Activated gamma-delta T cell treated with anti-CD3 and anti-CD28 coated beads, Interleukin-2, amount 50 U/mL, for 16 hours (primary cell): ENCODE data around the gene PDPK1.
A peak's percentile ranks its signal among the peaks of the same experiment; 100 is the strongest.

Experiments used
- DNase-seq: peaks from one replicate; pipeline ENCODE4 v3.0.0-alpha.2; 2020; ENCODE audit warnings: low read depth

Gene PDPK1

DNA sequence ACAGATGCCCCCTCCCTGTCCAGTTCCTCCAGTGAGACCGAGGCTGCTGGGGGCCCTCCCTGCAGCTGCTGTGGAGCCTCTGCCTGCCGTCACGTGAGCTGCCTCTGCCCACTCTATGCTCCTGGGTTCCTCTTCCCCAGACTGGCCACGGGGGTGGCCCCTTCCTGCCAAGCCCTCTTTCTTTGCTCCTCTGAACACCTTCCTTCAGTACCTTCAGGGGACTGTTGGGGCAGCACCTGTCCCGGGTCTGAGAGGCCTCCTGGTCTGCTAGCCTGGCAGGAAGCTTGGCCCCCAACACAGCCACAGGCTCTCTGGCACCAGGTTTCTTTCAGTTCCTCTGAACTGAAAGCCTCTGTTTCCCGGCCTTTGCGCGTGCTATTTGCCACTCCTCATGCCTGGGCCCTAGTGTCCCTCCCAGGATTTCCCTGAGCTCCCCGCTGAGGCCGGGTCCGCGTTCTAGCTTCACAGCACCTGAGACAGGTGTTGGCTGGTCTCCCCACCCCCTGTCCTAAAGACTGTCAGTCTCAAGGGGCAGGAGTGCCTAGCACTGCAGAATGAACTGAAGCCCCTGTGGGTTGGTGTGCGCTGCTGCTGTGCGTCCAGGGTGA lies 30.7 kb upstream of the PDPK1 start:
- no peak for DNase-seq

DNA sequence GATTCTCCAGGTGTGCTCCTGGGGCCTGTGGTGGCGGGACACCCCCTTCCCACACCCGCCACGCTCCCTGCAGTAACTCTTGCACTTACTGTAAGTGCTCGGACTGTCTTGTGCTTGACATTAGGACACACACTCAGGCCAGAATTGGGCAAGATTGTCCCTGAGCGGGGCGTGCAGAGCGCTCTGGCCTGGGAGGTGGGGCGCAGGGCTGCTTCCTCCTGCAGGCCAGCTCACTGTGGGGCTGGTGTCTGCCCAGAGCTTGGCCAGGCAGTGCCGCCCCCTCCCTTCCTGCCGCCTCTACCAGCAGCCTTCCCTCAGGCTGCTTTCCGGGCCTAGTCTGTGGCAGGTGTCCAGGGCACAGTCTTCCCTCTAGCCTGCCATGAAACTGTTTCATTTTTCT lies 30.2 kb upstream of the PDPK1 start:
- DNase-seq = no peak

GRCh38 chr16:2508722-2509400 lies 29.0 kb upstream of the PDPK1 start:
- no peak for DNase-seq

DNA sequence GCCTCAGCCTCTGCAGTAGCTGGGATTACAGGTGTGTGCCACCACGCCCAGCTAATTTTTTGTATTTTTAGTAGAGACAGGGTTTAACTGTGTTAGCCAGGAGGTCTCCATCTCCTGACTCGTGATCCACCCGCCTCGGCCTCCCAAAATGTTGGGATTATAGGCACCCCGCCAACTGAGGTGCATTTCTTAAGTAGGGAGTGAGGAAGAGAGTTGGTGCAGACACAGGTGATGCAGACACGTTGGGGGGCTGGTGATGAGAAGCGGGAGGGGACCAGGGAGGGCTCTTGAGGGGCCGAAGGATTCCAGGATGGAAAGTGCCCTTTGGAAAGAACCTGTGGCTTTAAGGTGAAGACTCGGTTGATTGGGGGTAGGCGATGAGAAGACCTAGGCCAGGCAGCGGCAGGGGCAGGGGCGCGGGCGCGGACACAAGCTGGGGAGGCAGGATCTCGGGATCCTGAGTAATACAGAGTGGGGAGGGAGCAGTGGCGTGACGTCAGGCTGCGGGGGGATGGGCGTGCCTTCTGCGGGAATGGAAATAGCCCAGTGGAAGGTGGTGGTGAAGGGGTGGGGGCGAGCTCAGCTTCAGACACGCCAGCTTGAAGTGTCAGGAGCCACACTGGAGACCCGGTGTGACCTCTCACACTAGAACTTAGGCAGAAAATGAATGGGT lies 26.6 kb upstream of the PDPK1 start:
- DNase-seq = no peak

- DNase-seq = no peak
These were observed 25.7 kb upstream of the PDPK1 start for GRCh38 chr16:2511996-2512734.

DNA sequence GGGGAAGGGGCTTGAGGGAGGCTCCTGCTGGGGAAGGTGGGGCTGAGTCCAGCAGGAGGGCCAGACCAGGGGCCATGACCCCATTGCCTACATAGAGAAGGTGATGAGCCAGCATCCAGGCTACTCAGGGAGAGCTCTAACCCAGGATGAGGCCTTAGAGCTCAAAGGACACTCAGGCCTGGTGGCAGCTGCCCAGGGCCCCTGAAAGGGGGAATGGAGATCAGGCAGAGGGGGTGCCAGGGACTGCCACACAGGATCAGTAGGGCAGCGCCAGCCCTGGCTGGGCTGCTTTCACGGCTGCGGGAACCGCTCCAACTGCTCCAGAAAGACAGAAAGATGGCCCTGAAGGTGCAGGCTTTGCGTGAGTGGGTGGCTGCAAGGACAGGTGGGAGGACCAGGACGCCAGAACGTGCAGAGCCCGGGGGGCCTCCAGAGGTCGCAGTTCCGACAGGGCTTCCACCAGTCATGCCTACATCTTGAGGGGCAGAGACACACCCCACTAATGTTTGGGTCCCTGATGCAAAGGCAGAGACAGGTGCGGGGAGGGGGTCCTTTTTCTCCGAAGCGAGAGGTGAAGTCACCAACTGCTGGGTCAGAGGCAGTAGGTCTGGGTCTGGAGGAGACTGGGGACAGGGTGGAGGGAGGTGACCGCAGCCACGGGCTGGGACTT lies 25.0 kb upstream of the PDPK1 start:
- DNase-seq = no peak

DNA sequence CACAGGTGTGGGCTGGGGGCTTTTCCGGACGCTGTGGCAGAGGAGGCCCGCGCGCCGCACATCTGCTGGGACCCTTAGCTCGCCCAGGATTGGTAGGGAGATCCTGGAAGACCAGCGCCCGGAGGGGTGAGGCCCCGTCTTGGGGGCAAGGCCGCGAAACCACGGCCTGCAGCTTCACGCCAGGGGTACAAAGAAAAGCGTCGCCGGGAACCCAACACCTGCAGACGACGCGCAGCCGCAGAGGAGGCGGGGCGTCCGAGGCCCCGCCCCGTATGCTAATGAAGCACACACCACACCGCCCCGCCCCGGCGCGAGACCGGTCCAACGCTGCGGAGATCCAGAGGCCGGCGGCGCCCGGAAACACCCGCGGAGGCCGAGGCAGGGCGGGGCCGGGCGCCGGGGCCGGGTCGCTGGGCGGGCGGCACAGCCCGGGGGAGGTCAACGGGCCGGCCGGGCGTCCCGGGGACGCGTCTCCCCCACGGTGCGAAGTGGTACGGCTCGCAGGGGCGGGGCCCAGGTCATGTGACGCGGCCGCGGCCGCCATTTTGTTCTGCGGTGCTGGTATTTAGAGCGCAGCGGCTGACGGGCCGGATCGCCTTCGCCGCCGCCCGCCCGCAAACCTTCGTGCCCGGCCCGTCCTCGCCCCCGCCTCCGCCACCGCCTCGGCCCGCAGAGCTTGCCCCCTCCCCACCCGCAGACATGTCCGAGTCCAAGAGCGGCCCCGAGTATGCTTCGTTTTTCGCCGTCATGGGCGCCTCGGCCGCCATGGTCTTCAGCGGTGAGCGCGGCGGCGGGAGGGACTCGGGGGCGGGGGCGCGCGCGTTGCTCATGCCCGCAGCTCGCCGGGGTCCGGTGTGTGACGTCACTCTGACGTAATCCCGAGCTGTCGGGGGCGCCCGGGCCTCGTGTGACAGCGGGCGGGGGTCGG lies 24.2 kb upstream of the PDPK1 start, which contains the start of gene ATP6V0C:
ATP6V0C (plus strand) TSS at position 548 of the 928 bp plus-strand sequence; CDS start at position 700, 152 bp downstream.
- DNase-seq = peak; percentile 87

DNA sequence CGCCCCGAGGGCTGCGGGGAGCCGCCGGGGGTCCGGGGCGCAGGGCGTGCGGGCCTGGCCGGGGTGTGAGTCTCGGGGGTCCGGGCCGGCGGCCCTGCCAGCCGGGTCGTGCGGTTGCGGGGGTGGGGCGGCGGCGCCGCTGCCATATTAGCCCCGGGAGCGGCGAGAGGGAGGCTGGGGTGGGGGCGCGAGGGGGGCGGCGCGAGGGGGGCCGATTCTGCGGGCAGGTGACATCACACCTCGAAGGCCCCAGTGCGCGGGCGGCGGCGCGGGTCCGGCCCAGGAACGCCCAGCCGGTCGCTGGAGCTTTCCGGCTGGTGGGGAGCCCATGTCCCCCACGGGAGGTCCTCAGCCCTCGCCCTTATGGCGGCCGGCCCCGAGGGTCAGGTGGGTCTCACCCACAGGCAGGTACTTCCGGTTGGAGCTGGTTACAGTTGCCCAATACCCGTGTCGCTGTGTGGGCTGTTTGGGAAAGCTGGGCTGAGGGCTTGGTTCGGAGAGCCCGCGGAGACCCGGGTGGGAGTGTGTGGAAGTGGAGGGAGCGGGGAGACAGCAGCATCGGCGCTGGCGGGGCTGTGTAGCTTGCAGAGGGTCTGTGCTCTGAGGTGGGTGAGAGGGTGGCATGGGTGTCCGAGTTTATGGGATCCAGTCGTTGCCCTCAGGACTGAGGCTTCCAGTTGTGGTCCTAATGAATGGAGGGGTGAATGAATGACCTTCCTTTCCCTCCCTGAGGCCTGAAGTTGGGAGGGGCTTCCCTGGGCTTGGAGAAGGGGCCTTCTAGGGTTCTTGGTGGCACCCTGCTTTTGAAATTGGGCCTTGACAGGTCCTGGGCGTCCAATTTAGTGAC lies 23.3 kb upstream of the PDPK1 start:
- DNase-seq = peak; percentile 26

- no peak for DNase-seq
These were observed 22.5 kb upstream of the PDPK1 start for GRCh38 chr16:2515180-2515851.

GRCh38 chr16:2516391-2517240 lies 21.2 kb upstream of the PDPK1 start:
- DNase-seq = no peak

- DNase-seq = no peak
These were observed 19.7 kb upstream of the PDPK1 start for GRCh38 chr16:2517954-2518605.

- no peak for DNase-seq
These were observed 18.8 kb upstream of the PDPK1 start for GRCh38 chr16:2518823-2519710.

DNA sequence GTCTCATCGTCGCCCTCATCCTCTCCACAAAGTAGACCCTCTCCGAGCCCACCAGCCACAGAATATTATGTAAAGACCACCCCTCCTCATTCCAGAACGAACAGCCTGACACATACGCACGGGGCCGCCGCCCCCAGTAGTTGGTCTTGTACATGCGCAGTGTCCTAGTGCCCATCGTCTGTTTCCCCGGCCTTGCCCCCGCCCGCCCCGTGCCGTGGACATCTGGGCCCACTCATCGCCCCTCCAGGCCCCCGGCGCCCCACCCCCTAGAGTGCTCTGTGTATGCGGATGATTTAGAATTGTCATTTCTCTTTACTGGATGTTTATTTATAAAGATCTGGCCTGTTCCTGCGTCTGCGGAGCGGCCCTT lies 18.1 kb upstream of the PDPK1 start:
- DNase-seq = no peak

- peak; percentile 80 for DNase-seq
These were observed 17.6 kb upstream of the PDPK1 start, which contains the start of gene AMDHD2 for GRCh38 chr16:2520097-2520783. Gene AMDHD2 (plus strand): TSS chr16:2520371. CDS start chr16:2520459, 88 bp downstream.

DNA sequence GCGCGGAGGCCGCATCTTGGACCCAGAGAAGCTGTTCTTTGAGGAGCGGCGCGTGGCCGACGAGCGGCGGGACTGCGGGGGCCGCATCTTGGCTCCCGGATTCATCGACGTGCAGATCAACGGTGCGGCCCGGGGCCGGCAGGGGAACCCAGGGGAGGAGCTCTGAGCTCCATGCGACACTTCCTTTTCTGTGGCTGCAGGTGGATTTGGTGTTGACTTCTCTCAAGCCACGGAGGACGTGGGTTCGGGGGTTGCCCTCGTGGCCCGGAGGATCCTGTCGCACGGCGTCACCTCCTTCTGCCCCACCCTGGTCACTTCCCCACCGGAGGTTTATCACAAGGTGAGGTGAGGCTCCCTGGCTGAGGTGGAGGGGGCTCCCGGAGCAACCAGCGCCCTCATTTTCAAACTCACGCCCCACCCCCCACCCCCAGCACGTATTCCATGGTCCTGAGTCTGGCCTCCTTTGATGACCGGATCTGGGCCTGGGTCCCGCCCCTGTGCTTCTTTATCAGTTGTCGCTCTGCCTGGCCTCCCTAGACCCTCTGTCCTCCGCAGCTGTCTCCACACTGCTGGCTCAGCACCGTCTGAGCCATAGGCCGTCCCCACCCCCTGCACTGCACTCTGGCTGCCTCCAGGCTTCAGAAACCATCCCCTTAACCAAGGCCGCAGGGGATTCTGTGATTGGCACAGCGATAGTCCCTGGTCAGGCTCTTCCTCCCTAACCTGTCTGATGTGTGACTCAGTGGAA lies 16.9 kb upstream of the PDPK1 start:
- DNase-seq = peak; percentile 41
